HG03558 (cell line): ENCODE data around the gene SH3BP5.
A peak's percentile ranks its signal among the peaks of the same experiment; 100 is the strongest.

Experiments
- ATAC-seq: cut with Tn5 transposase; IDR thresholded peaks from one replicate; pipeline ENCODE4 v1.9.1; 2021; ENCODE audit warnings: moderate number of reproducible peaks; ENCODE audit not compliant: unreplicated experiment; ENCODE audit errors: extremely low read depth

Gene SH3BP5

GRCh38 chr3:15280853-15281532 is 51.4 kb downstream of the SH3BP5 start:
- ATAC-seq, result no peak

- ATAC-seq, result no peak
These were observed 52.5 kb downstream of the SH3BP5 start for GRCh38 chr3:15279671-15280402.

GRCh38 chr3:15279205-15279604 is 53.2 kb downstream of the SH3BP5 start:
- ATAC-seq, result no peak

GRCh38 chr3:15277861-15278500 is 54.4 kb downstream of the SH3BP5 start:
- ATAC-seq, result no peak

- no peak for ATAC-seq
These were observed 56.2 kb downstream of the SH3BP5 start for GRCh38 chr3:15276028-15276724.

GRCh38 chr3:15273227-15273626 is 59.2 kb downstream of the SH3BP5 start:
- ATAC-seq, result no peak

GRCh38 chr3:15272426-15273196 is 59.8 kb downstream of the SH3BP5 start:
- ATAC-seq, result no peak

GRCh38 chr3:15271785-15272381 is 60.5 kb downstream of the SH3BP5 start:
- ATAC-seq, result no peak

- ATAC-seq, result no peak
These were observed 61.4 kb downstream of the SH3BP5 start for GRCh38 chr3:15271030-15271429.

GRCh38 chr3:15269091-15269989 is 63.0 kb downstream of the SH3BP5 start:
- peak; percentile 47 for ATAC-seq

- ATAC-seq, result no peak
These were observed 64.3 kb downstream of the SH3BP5 start for GRCh38 chr3:15268033-15268631.

- no peak for ATAC-seq
These were observed 64.9 kb downstream of the SH3BP5 start for GRCh38 chr3:15267502-15267901.

GRCh38 chr3:15266510-15267376 is 65.6 kb downstream of the SH3BP5 start:
- ATAC-seq, result no peak

- no peak for ATAC-seq
These were observed 66.5 kb downstream of the SH3BP5 start for GRCh38 chr3:15265655-15266509.

GRCh38 chr3:15264486-15264885 is 67.9 kb downstream of the SH3BP5 start:
- ATAC-seq, result no peak

GRCh38 chr3:15263926-15264325 is 68.5 kb downstream of the SH3BP5 start:
- no peak for ATAC-seq
